Measurements from ENCODE around the gene JAK1. TPM values are rescaled to one million over a fixed set of nuclear protein-coding genes. Genes with fewer than 3 reads are reported as not detected.

JAK1 gene
- total and polyA plus RNA-seq, 11 donors: 20.5 to 189 (median 94.8) TPM

DNA sequence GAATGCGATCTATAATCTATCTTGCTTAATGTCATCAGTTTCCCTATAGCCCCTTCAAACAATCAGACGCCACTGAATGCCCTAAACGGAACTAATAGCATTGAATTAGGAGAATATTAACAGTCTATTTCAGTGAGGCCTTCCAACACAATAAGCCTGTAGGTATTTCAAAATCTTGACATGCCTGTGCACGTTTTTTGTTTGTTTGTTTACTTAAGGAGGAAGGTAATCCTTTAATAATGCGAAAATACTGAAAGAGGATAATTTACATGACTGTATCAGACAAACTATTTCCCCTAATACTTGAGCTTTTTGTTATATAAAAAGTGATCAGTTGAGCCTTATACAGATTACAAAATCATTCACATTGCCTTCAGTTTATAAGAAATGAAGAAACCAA is 29.0 kb upstream of the JAK1 start:
- 94 to 95% (median 95%) methylated on average over 5 of the region's 5 CpGs for WGBS, 4 donors
- DNase-seq: no peak
- intact Hi-C loops (cut with DNase I): no loop called here
- H3K27ac ChIP-seq: no peak overlapping the region
- no peaks in the 10 kb centered on the region for H3K4me1 ChIP-seq
- H3K27me3 ChIP-seq: no peaks in the 10 kb centered on the region
- H3K9me3 ChIP-seq: peaks cover 0 to 23% (median 8%) of the 10 kb centered on the region in 12 donors
- H3K36me3 ChIP-seq: peaks cover 0 to 16% (median 0%) of the 10 kb centered on the region in 9 donors
- TF ChIP-seq, protein P1, sequence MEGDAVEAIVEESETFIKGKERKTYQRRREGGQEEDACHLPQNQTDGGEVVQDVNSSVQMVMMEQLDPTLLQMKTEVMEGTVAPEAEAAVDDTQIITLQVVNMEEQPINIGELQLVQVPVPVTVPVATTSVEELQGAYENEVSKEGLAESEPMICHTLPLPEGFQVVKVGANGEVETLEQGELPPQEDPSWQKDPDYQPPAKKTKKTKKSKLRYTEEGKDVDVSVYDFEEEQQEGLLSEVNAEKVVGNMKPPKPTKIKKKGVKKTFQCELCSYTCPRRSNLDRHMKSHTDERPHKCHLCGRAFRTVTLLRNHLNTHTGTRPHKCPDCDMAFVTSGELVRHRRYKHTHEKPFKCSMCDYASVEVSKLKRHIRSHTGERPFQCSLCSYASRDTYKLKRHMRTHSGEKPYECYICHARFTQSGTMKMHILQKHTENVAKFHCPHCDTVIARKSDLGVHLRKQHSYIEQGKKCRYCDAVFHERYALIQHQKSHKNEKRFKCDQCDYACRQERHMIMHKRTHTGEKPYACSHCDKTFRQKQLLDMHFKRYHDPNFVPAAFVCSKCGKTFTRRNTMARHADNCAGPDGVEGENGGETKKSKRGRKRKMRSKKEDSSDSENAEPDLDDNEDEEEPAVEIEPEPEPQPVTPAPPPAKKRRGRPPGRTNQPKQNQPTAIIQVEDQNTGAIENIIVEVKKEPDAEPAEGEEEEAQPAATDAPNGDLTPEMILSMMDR (IDR thresholded peaks at IDR 0.05): no peak
- no peak for TF ChIP-seq POLR2A (IDR thresholded peaks at IDR 0.05)
- no peak for ATAC-seq
- no peak overlapping the region for H3K4me3 ChIP-seq

DNA sequence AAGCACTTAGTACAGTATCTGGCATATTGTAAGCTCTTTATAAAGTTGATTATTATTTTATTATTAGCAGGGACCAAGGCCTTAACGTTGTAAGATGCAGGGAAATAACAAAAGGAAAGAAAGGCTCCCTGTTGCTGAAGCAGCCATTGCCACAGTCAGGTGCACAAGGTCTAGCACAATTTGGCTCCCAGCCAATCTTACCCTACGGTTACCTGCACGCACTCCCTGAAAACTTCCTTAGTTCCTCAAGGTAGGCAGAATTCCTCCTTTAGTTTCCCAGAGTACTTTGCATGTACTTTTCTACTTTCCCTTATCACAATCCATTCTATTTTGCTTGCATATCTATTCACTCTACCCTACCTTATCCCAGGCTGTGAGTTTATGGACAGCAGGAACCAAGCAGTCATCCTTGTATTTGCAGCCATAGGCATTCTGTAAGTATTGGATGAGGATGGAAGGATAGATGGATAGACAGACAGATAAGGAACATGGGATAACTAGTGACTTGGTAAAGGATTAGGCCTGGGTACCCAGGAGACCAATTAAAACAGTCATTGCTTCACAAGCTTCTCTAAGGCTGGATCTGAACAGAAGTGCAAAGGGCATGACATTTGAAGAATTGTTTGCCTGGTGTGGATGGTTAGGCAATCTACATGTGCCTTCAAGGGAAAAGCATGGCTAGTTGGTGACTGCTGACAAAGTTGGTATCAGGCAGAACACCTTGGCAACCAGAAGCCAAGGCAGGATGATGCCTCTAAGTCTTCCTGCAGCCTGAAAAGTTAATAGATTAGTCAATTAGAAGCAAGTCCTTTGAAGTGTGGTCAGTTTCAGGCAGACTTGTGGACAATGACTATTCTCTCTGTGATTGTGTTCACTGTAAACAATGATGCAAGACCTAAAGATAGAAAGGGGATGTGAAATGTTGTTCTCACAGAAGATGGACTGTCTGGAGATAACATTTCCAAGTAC is 20.8 kb upstream of the JAK1 start:
- Histone ChIP-seq H3K27me3 (no peaks in the 10 kb centered on the region), H3K36me3 (peaks cover 0 to 43% (median 3%) of the 10 kb centered on the region in 9 donors), H3K9me3 (no peaks in the 10 kb centered on the region), H3K27ac (no peak overlapping the region), H3K4me3 (no peak overlapping the region), H3K4me1 (peaks cover 0 to 19% (median 0%) of the 10 kb centered on the region in 12 donors)
- DNase-seq (no peak), ATAC-seq (no peak)
- intact Hi-C loops (cut with DNase I): no loop called here
- WGBS, 4 donors: 82 to 91% (median 89%) methylated on average over 3 of the region's 3 CpGs
- TF ChIP-seq POLR2A (IDR thresholded peaks at IDR 0.05): no peak
- TF ChIP-seq, protein P1 (IDR thresholded peaks at IDR 0.05): no peak

DNA sequence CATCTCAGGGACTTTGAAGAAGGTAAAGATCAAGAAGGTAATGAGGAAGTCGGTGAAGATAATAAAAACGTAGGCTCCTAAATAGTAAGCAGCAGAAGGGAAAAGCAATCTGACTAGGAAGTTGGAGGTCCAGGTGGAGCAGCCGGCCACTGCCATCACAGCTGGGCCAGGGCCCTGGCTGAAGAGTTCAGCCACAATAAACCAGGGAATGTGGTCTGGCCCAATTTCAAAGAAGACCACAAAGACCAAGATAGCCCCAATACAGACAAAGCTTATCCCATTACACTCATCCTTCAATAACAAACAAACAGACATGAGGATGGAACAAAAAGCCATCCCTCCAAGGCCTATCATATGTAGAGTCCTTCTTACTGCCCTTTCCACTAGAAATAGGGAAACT is 18.4 kb upstream of the JAK1 start:
- H3K4me3 ChIP-seq: no peak overlapping the region
- H3K27ac ChIP-seq: no peak overlapping the region
- intact Hi-C loops (cut with DNase I): no loop called here
- no peaks in the 10 kb centered on the region for H3K27me3 ChIP-seq
- peaks cover 0 to 19% (median 0%) of the 10 kb centered on the region in 12 donors for H3K4me1 ChIP-seq
- ATAC-seq (no peak), DNase-seq (no peak)
- 94 to 96% (median 94%) methylated on average over 3 of the region's 3 CpGs for WGBS, 4 donors
- TF ChIP-seq, protein P1 (IDR thresholded peaks at IDR 0.05): no peak
- TF ChIP-seq POLR2A (IDR thresholded peaks at IDR 0.05): no peak
- H3K36me3 ChIP-seq: peaks cover 0 to 43% (median 3%) of the 10 kb centered on the region in 9 donors
- peaks cover 0 to 3% (median 0%) of the 10 kb centered on the region in 12 donors for H3K9me3 ChIP-seq

DNA sequence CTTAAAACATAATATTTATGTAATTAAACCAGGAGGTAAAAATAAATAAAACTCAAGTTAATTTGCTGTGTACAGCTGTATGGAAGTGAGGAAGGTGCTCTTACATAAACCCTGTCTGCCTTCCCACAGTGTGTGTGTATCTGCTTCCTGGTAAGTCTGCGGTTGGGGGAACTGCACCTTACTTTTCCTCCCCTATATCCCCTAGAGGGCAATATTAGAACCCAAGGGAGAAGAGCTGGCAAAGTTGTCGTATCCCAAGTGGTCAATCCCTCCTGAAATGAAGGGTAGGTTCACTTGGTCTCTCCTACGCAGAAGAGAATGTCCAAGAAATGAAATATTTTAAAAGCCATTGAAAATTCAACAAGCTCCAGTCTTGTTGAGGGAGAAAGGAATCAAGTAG is 17.8 kb upstream of the JAK1 start:
- H3K9me3 ChIP-seq: peaks cover 0 to 3% (median 0%) of the 10 kb centered on the region in 12 donors
- intact Hi-C loops (cut with DNase I): no loop called here
- H3K36me3 ChIP-seq: peaks cover 0 to 43% (median 2%) of the 10 kb centered on the region in 9 donors
- H3K4me3 ChIP-seq: no peak overlapping the region
- TF ChIP-seq, protein P1 (IDR thresholded peaks at IDR 0.05): no peak
- TF ChIP-seq POLR2A (IDR thresholded peaks at IDR 0.05): no peak
- H3K27ac ChIP-seq: no peak overlapping the region
- peaks cover 0 to 19% (median 0%) of the 10 kb centered on the region in 12 donors for H3K4me1 ChIP-seq
- 88 to 91% (median 88%) methylated on average over 3 of the region's 3 CpGs for WGBS, 4 donors
- DNase-seq (no peak), ATAC-seq (no peak)
- no peaks in the 10 kb centered on the region for H3K27me3 ChIP-seq
